IMR-90 (cell line): ENCODE measurements around the gene RELN. TPM values are rescaled to one million over a fixed set of nuclear protein-coding genes. Genes with fewer than 3 reads are reported as not detected.

ENCODE experiments used
- ATAC-seq: fragments of 200-7000 bp; cut with Tn5 transposase; 2 replicates; pipeline ENCODE4 v1.9.1; 2020; ENCODE audit warnings: low read depth, mild to moderate bottlenecking, moderate library complexity
- BruUV-seq: library from RNA; stranded (reverse); fragments of 400-500 nt; replicated peaks from 2 replicates; lab custom pipeline; 2021; lab: Mats Ljungman, UMichigan
- CTCF ChIA-PET: fragments of 300-600 bp; formaldehyde crosslinking; extraction: SDS; loops from one replicate; lab custom pipeline; 2021; ENCODE audit warnings: antibody characterized with exemption; lab: Yijun Ruan, JAX
- POLR2A ChIA-PET: fragments of 300-600 bp; sonication (Branson Sonifier 250); formaldehyde crosslinking; loops from one replicate; lab custom pipeline; 2022; ENCODE audit warnings: antibody characterized with exemption; ENCODE audit not compliant: unreplicated experiment; lab: Charles Lee
- DNase-seq: peaks from one replicate; pipeline ENCODE4 v3.0.0; 2013
- H2AFZ ChIP-seq: replicated peaks from 2 replicates; pipeline ENCODE3; 2013; ENCODE audit warnings: low read length, mild to moderate bottlenecking; ENCODE audit not compliant: poor library complexity
- H2AK5ac ChIP-seq: 2 replicates; pipeline ENCODE4 v1.6.1; 2013; ENCODE audit warnings: low read depth, low read length, inconsistent platforms
- H2AK9ac ChIP-seq: replicated peaks from 2 replicates; pipeline ENCODE3; 2013; ENCODE audit warnings: mild to moderate bottlenecking, low read depth, low read length, moderate library complexity; ENCODE audit not compliant: poor library complexity
- H2BK120ac ChIP-seq: 2 replicates; pipeline ENCODE4 v1.6.1; 2013; ENCODE audit warnings: low read depth, low read length, inconsistent platforms
- H2BK15ac ChIP-seq: 3 replicates; pipeline ENCODE4 v1.6.1; 2013; ENCODE audit warnings: low read depth, low read length, inconsistent platforms
- H2BK20ac ChIP-seq: 2 replicates; pipeline ENCODE4 v1.6.1; 2013; ENCODE audit warnings: low read depth, mild to moderate bottlenecking, inconsistent platforms, low read length, moderate library complexity
- H2BK5ac ChIP-seq: 2 replicates; pipeline ENCODE4 v1.6.1; 2013; ENCODE audit warnings: mild to moderate bottlenecking, low read depth, low read length, inconsistent platforms; ENCODE audit not compliant: poor library complexity, severe bottlenecking
- H3K14ac ChIP-seq: replicated peaks from 2 replicates; pipeline ENCODE4 v1.6.1; 2013; ENCODE audit warnings: low read depth, low read length, inconsistent platforms
- H3K18ac ChIP-seq: 2 replicates; pipeline ENCODE4 v1.6.1; 2013; ENCODE audit warnings: low read depth, low read length, control low read depth
- H3K23ac ChIP-seq: 2 replicates; pipeline ENCODE4 v1.6.1; 2013; ENCODE audit warnings: low read depth, low read length, inconsistent platforms
- H3K27ac ChIP-seq: 2 replicates; pipeline ENCODE4 v1.5.1; 2013; ENCODE audit warnings: mild to moderate bottlenecking, control low read depth, low read length; ENCODE audit not compliant: insufficient read depth
- H3K27me3 ChIP-seq: 2 replicates; pipeline ENCODE4 v1.6.1; 2013; ENCODE audit warnings: low read length; ENCODE audit not compliant: control insufficient read depth, insufficient read depth
- H3K36me3 ChIP-seq: 2 replicates; pipeline ENCODE4 v1.6.1; 2013; ENCODE audit warnings: low read length, mixed read lengths; ENCODE audit not compliant: control insufficient read depth, insufficient read depth
- H3K4ac ChIP-seq: 2 replicates; pipeline ENCODE4 v1.6.1; 2013; ENCODE audit warnings: low read depth, low read length, inconsistent platforms
- H3K4me1 ChIP-seq: 2 replicates; pipeline ENCODE4 v1.6.1; 2013; ENCODE audit warnings: low read length, mixed read lengths; ENCODE audit not compliant: control insufficient read depth, insufficient read depth
- H3K4me2 ChIP-seq: 2 replicates; pipeline ENCODE4 v1.6.1; 2013; ENCODE audit warnings: low read depth, mild to moderate bottlenecking, control low read depth, low read length, moderate library complexity
- H3K4me3 ChIP-seq: 2 replicates; pipeline ENCODE4 v1.5.1; 2013; ENCODE audit warnings: low read depth, mild to moderate bottlenecking, control low read depth, low read length, moderate library complexity; ENCODE audit not compliant: insufficient read depth
- H3K56ac ChIP-seq: 2 replicates; pipeline ENCODE4 v1.6.1; 2013; ENCODE audit warnings: low read length, inconsistent platforms; ENCODE audit not compliant: insufficient read depth; ENCODE audit errors: extremely low read depth
- H3K79me1 ChIP-seq, 2 experiments: 2 replicates each; pipeline ENCODE4 v1.6.1; 2013; ENCODE audit warnings: low read length in 2 of 2, inconsistent platforms in 1 of 2, low read depth in 1 of 2
- H3K9ac ChIP-seq: 2 replicates; pipeline ENCODE4 v1.6.1; 2013; ENCODE audit warnings: low read depth, low read length, control low read depth
- H3K9me1 ChIP-seq: 2 replicates; pipeline ENCODE4 v1.6.1; 2013; ENCODE audit warnings: low read length, inconsistent platforms; ENCODE audit not compliant: insufficient read depth
- H3K9me3 ChIP-seq: 2 replicates; pipeline ENCODE4 v1.6.1; 2013; ENCODE audit warnings: low read length; ENCODE audit not compliant: control insufficient read depth, insufficient read depth
- H4K20me1 ChIP-seq: 2 replicates; pipeline ENCODE4 v1.6.1; 2013; ENCODE audit warnings: low read length, inconsistent platforms; ENCODE audit not compliant: insufficient read depth
- H4K5ac ChIP-seq: 2 replicates; pipeline ENCODE4 v1.6.1; 2013; ENCODE audit warnings: mild to moderate bottlenecking, low read depth, low read length, control low read depth
- H4K8ac ChIP-seq, 2 experiments: 2 replicates each; pipeline ENCODE4 v1.6.1; 2013; ENCODE audit warnings: low read depth in 2 of 2, low read length in 2 of 2, control low read depth in 1 of 2, inconsistent platforms in 1 of 2
- H4K91ac ChIP-seq: 2 replicates; pipeline ENCODE4 v1.6.1; 2013; ENCODE audit warnings: low read depth, low read length, inconsistent platforms; ENCODE audit not compliant: insufficient read depth
- BHLHE40 ChIP-seq: fragments of 150-350 bp; IDR thresholded peaks from 2 replicates; pipeline ENCODE4 v1.6.1; 2016; ENCODE audit warnings: mild to moderate bottlenecking, low read depth, low read length
- CEBPB ChIP-seq: IDR thresholded peaks from 2 replicates; pipeline ENCODE4 v1.6.1; 2012; ENCODE audit warnings: low read depth, low read length, improper control_type of control experiment
- CHD1 ChIP-seq: IDR thresholded peaks from 2 replicates; pipeline ENCODE4 v1.6.1; 2012; ENCODE audit warnings: low read depth, low read length, improper control_type of control experiment
- FOS ChIP-seq: fragments of 150-350 bp; IDR thresholded peaks from 2 replicates; pipeline ENCODE4 v1.6.1; 2016; ENCODE audit warnings: low read depth, low read length
- MAFK ChIP-seq: IDR thresholded peaks from 2 replicates; pipeline ENCODE4 v1.6.1; 2012; ENCODE audit warnings: low read depth, low read length, improper control_type of control experiment
- MAZ ChIP-seq: IDR thresholded peaks from 2 replicates; pipeline ENCODE4 v1.6.1; 2012; ENCODE audit warnings: low read depth, mild to moderate bottlenecking, low read length, improper control_type of control experiment, moderate library complexity, borderline replicate concordance
- NFE2L2 ChIP-seq: fragments of 150-350 bp; IDR thresholded peaks from 2 replicates; pipeline ENCODE4 v1.6.1; 2016; ENCODE audit warnings: low read depth, mild to moderate bottlenecking, low read length
- POLR2A ChIP-seq: IDR thresholded peaks from 2 replicates; pipeline ENCODE4 v1.6.1; 2012; ENCODE audit warnings: mild to moderate bottlenecking, low read depth, low read length
- RAD21 ChIP-seq: IDR thresholded peaks from 2 replicates; pipeline ENCODE4 v1.6.1; 2012; ENCODE audit warnings: low read length, improper control_type of control experiment
- RCOR1 ChIP-seq: IDR thresholded peaks from 2 replicates; pipeline ENCODE4 v1.6.1; 2012; ENCODE audit warnings: mild to moderate bottlenecking, low read length, improper control_type of control experiment; ENCODE audit not compliant: insufficient replicate concordance
- RFX5 ChIP-seq: IDR thresholded peaks from 2 replicates; pipeline ENCODE4 v1.8.0; 2012; ENCODE audit warnings: low read depth, mild to moderate bottlenecking, low read length, moderate library complexity
- SMC3 ChIP-seq: fragments of 150-350 bp; IDR thresholded peaks from 2 replicates; pipeline ENCODE4 v1.6.1; 2016; ENCODE audit warnings: low read depth, mild to moderate bottlenecking, antibody characterized with exemption, low read length, moderate library complexity
- WGBS, 2 experiments: methylation state at CpG; one replicate each; pipeline versions ENCODE4 v1.1.5 to v1.1.7; 2013; ENCODE audit warnings: missing lambda C conversion rate in 2 of 2; ENCODE audit not compliant: insufficient read length in 1 of 2; ENCODE audit errors: extremely low coverage in 2 of 2; 5-methylcytosine and 5-hydroxymethylcytosine counted together
- dilution Hi-C: fragments of 300-500 bp; cut with HindIII; formaldehyde crosslinking; loops from one replicate; pipeline ENCODE4 v1.14.3; 2018; ENCODE audit warnings: low sequenced_read_pairs; ENCODE audit not compliant: unreplicated experiment
- in situ Hi-C: fragments of 300-500 bp; cut with MboI; formaldehyde crosslinking; loops from 3 replicates; pipeline ENCODE4 v1.14.3; 2019; ENCODE audit warnings: low sequenced_read_pairs, inconsistent platforms, mixed read lengths
- intact Hi-C: fragments of 100-400 bp; cut with micrococcal nuclease; formaldehyde crosslinking; loops from 2 replicates; pipeline ENCODE4 v1.10.0; 2022
- polyA plus RNA-seq, 3 experiments: library from polyadenylated mRNA; depleted of rRNA; stranded (reverse); fragments of >200 nt; gene quantifications; 2 replicates each; pipeline ENCODE4 v1.2.3, GENCODE V29; 2012; ENCODE audit warnings: low replicate concordance in 1 of 3
- total RNA-seq: library from RNA; depleted of rRNA; stranded (reverse); fragments of >200 nt; gene quantifications from 2 replicates; pipeline ENCODE4 v1.2.3, GENCODE V29; 2012
- TF ChIP-seq, protein P1 (sequence below): fragments of 150-350 bp; IDR thresholded peaks from 2 replicates; pipeline ENCODE4 v1.6.1; 2016; ENCODE audit warnings: low read depth, mild to moderate bottlenecking, low read length, moderate library complexity, borderline replicate concordance
- TF ChIP-seq, protein P2 (sequence below): conservative IDR thresholded peaks from 2 replicates; pipeline ENCODE4 v1.5.1; 2012; ENCODE audit warnings: mild to moderate bottlenecking, low read depth, low read length, improper control_type of control experiment

RELN gene
- total and polyA plus RNA-seq, 2 of the 4 experiments (the other 2 are of a cell fraction): 14.7 to 23.7 TPM

DNA sequence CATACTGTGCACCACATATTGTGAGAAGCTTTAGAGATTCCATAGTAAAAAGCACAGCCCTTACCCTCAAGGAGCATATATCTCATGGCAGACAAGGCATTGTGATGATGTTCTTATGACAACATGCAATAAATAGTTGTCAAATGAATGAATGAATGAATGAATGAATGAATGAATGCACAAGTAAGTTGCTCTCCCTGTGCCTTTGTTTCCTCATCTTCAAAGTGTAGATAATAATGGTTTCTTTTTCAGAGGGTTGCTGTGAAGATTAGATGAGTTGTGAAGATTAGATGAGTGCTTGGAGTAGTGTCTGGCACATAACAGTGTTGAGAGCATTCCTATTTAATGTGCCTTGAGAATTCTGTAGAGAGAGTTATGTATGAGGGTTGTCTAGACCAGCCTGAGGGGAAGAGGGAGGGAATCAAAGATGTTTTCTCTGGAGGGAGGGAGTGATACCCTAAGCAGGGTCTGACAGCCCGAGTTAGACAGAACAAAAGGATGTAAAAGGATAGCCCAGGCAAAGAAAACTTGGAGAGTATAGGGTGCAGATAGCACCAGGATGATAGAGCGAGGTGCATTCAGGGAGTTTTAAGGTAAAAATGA is 217.2 kb downstream of the RELN start:
- intact Hi-C loops (no loop called here), in situ Hi-C loops (no loop called here), dilution Hi-C loops (no loop called here)
- Histone ChIP-seq H4K91ac (no peak overlapping the region), H3K9me1 (no peaks in the 10 kb centered on the region), H3K9ac (no peak overlapping the region), H3K36me3 (no peaks in the 10 kb centered on the region), H4K8ac (no peak overlapping the region), H2BK20ac (no peak overlapping the region), H2BK5ac (no peak overlapping the region), H2AK5ac (no peak overlapping the region), H3K56ac (no peak overlapping the region), H3K18ac (no peak overlapping the region), H2AK9ac (no peak overlapping the region), H3K4me2 (no peak overlapping the region), H3K4ac (no peak overlapping the region), H2BK120ac (no peak overlapping the region), H3K9me3 (no peaks in the 10 kb centered on the region), H3K27me3 (no peaks in the 10 kb centered on the region), H4K5ac (no peak overlapping the region), H3K79me1 (no peaks in the 10 kb centered on the region), H3K27ac (no peak overlapping the region), H2BK15ac (no peak overlapping the region), H3K4me1 (no peaks in the 10 kb centered on the region), H3K23ac (no peak overlapping the region), H4K20me1 (no peaks in the 10 kb centered on the region), H3K14ac (no peak overlapping the region), H2AFZ (no peak overlapping the region), H3K4me3 (no peak overlapping the region)
- no peak for DNase-seq
- BruUV-seq: no TSS peak
- POLR2A ChIA-PET: no interaction called here
- CTCF ChIA-PET: no interaction called here
- TF ChIP-seq POLR2A (no peak), RCOR1 (no peak), SMC3 (no peak), CEBPB (no peak), CHD1 (no peak), MAZ (no peak), NFE2L2 (no peak), RFX5 (no peak), FOS (no peak), BHLHE40 (no peak), MAFK (no peak), RAD21 (no peak)
- TF ChIP-seq, protein P1, sequence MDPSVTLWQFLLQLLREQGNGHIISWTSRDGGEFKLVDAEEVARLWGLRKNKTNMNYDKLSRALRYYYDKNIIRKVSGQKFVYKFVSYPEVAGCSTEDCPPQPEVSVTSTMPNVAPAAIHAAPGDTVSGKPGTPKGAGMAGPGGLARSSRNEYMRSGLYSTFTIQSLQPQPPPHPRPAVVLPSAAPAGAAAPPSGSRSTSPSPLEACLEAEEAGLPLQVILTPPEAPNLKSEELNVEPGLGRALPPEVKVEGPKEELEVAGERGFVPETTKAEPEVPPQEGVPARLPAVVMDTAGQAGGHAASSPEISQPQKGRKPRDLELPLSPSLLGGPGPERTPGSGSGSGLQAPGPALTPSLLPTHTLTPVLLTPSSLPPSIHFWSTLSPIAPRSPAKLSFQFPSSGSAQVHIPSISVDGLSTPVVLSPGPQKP: no peak
- TF ChIP-seq, protein P2, sequence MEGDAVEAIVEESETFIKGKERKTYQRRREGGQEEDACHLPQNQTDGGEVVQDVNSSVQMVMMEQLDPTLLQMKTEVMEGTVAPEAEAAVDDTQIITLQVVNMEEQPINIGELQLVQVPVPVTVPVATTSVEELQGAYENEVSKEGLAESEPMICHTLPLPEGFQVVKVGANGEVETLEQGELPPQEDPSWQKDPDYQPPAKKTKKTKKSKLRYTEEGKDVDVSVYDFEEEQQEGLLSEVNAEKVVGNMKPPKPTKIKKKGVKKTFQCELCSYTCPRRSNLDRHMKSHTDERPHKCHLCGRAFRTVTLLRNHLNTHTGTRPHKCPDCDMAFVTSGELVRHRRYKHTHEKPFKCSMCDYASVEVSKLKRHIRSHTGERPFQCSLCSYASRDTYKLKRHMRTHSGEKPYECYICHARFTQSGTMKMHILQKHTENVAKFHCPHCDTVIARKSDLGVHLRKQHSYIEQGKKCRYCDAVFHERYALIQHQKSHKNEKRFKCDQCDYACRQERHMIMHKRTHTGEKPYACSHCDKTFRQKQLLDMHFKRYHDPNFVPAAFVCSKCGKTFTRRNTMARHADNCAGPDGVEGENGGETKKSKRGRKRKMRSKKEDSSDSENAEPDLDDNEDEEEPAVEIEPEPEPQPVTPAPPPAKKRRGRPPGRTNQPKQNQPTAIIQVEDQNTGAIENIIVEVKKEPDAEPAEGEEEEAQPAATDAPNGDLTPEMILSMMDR: no peak
- 64% methylated on average over 2 of the region's 2 CpGs; no CpG with 5 or more reads in 1 of the 2 experiments for WGBS, 2 experiments
- no peak for ATAC-seq
